H1 (cell line): ENCODE results near the gene KRTAP10-7. TPM values are rescaled to one million over a fixed set of nuclear protein-coding genes. Genes with fewer than 3 reads are reported as not detected.
A peak's percentile ranks its signal among the peaks of the same experiment; 100 is the strongest.

Source experiments
- CTCF ChIA-PET: fragments of 300-600 bp; sonication (Branson Sonifier 250); formaldehyde crosslinking; loops from one replicate; lab custom pipeline; 2021; ENCODE audit not compliant: partially characterized antibody; lab: Charles Lee
- POLR2A ChIA-PET: fragments of 300-600 bp; sonication (Branson Sonifier 250); formaldehyde crosslinking; loops from one replicate; lab custom pipeline; 2021; ENCODE audit warnings: inconsistent platforms; ENCODE audit not compliant: partially characterized antibody; lab: Charles Lee
- DNase-seq, 2 experiments: peaks; one replicate each; pipeline versions ENCODE4 v3.0.0 to v3.0.0-alpha.2; 2010 to 2022; ENCODE audit warnings: low spot score in 2 of 2, low read depth in 1 of 2, mixed read lengths in 1 of 2
- FAIRE-seq: peaks from 2 replicates; lab custom pipeline; 2011; peaks lifted over from hg19 to GRCh38; lab: Jason Lieb, UNC
- H2AFZ ChIP-seq: 2 replicates; pipeline ENCODE4 v1.8.1; 2012; ENCODE audit warnings: low read length, inconsistent platforms
- H2AK5ac ChIP-seq: 2 replicates; pipeline ENCODE4 v1.6.1; 2013; ENCODE audit warnings: low read depth, low read length
- H2BK120ac ChIP-seq: replicated peaks from 2 replicates; pipeline ENCODE3; 2013; ENCODE audit warnings: low read depth, low read length, inconsistent platforms
- H2BK12ac ChIP-seq: 2 replicates; pipeline ENCODE4 v1.6.1; 2013; ENCODE audit warnings: low read depth, low read length
- H2BK15ac ChIP-seq: 2 replicates; pipeline ENCODE4 v1.6.1; 2013; ENCODE audit warnings: low read length
- H2BK20ac ChIP-seq: 2 replicates; pipeline ENCODE4 v1.6.1; 2013; ENCODE audit warnings: low read length
- H2BK5ac ChIP-seq: 2 replicates; pipeline ENCODE4 v1.6.1; 2013; ENCODE audit warnings: low read depth, low read length
- H3K14ac ChIP-seq: 2 replicates; pipeline ENCODE4 v1.6.1; 2013; ENCODE audit warnings: inconsistent platforms; ENCODE audit not compliant: insufficient read length
- H3K18ac ChIP-seq: 2 replicates; pipeline ENCODE4 v1.6.1; 2013; ENCODE audit warnings: low read length; ENCODE audit errors: extremely low read depth
- H3K23ac ChIP-seq: 2 replicates; pipeline ENCODE4 v1.6.1; 2013; ENCODE audit warnings: inconsistent platforms; ENCODE audit not compliant: insufficient read length
- H3K23me2 ChIP-seq: 2 replicates; pipeline ENCODE4 v1.6.1; 2013; ENCODE audit warnings: low read depth, low read length
- H3K27ac ChIP-seq: 2 replicates; pipeline ENCODE4 v1.6.1; 2011; ENCODE audit warnings: low read depth, low read length, inconsistent platforms
- H3K27me3 ChIP-seq, 4 experiments: replicated peaks in 1 of 4; 1 replicate in 1 of 4; 2 replicates in 3 of 4; pipeline versions ENCODE4 v1.6.1 to v1.8.1; 2011 to 2013; ENCODE audit warnings: low read length in 3 of 4, mild to moderate bottlenecking in 3 of 4, inconsistent platforms in 2 of 4, mixed read lengths in 2 of 4, moderate library complexity in 1 of 4; ENCODE audit not compliant: control insufficient read depth in 3 of 4, insufficient read depth in 3 of 4; ENCODE audit errors: extremely low read depth in 1 of 4
- H3K36me3 ChIP-seq, 4 experiments: 2 replicates each; pipeline versions ENCODE4 v1.6.1 to v1.8.1; 2011 to 2013; ENCODE audit warnings: mild to moderate bottlenecking in 4 of 4, low read length in 3 of 4, moderate library complexity in 2 of 4, control low read depth in 1 of 4, inconsistent platforms in 1 of 4; ENCODE audit not compliant: insufficient read depth in 4 of 4, control insufficient read depth in 2 of 4
- H3K4ac ChIP-seq: replicated peaks from 2 replicates; pipeline ENCODE3; 2013; ENCODE audit warnings: low read length, low read depth, mixed read lengths, inconsistent platforms; ENCODE audit not compliant: insufficient read length
- H3K4me1 ChIP-seq, 4 experiments: replicated peaks in 1 of 4; 1 replicate in 1 of 4; 2 replicates in 3 of 4; pipeline versions ENCODE4 v1.6.1 to v1.8.1; 2011 to 2013; ENCODE audit warnings: low read length in 3 of 4, inconsistent platforms in 2 of 4, mixed read lengths in 1 of 4; ENCODE audit not compliant: insufficient read depth in 4 of 4, control insufficient read depth in 3 of 4
- H3K4me2 ChIP-seq, 2 experiments: 2 replicates each; pipeline versions ENCODE4 v1.6.1 to v1.8.1; 2011 to 2013; ENCODE audit warnings: low read depth in 2 of 2, low read length in 2 of 2, control low read depth in 1 of 2, inconsistent platforms in 1 of 2, mild to moderate bottlenecking in 1 of 2; ENCODE audit not compliant: insufficient read depth in 1 of 2
- H3K4me3 ChIP-seq, 4 experiments: fragments of 200-600, 300-600 bp in 1 of 4; sonication (generic), shearing (Covaris generic), sonication (Bioruptor Twin) in 1 of 4; 2 replicates each; pipeline versions ENCODE4 v1.5.1 to v1.8.1; 2011 to 2016; ENCODE audit warnings: low read length in 4 of 4, low read depth in 3 of 4, control low read depth in 2 of 4, inconsistent platforms in 2 of 4, mild to moderate bottlenecking in 2 of 4, mixed read lengths in 1 of 4, moderate library complexity in 1 of 4; ENCODE audit not compliant: insufficient read depth in 2 of 4; ENCODE audit errors: extremely low read depth in 1 of 4
- H3K56ac ChIP-seq: replicated peaks from 2 replicates; pipeline ENCODE3; 2013; ENCODE audit warnings: low read depth, mild to moderate bottlenecking, mixed read lengths, low read length, inconsistent platforms; ENCODE audit not compliant: insufficient read length
- H3K79me1 ChIP-seq: 2 replicates; pipeline ENCODE4 v1.6.1; 2013; ENCODE audit warnings: low read depth, low read length, control low read depth
- H3K79me2 ChIP-seq, 2 experiments: 2 replicates each; pipeline versions ENCODE4 v1.6.1 to v1.8.1; 2012 to 2013; ENCODE audit warnings: low read length in 2 of 2, mild to moderate bottlenecking in 2 of 2, inconsistent platforms in 1 of 2; ENCODE audit not compliant: insufficient read depth in 2 of 2, control insufficient read depth in 1 of 2
- H3K9ac ChIP-seq, 4 experiments: replicated peaks in 1 of 4; 1 replicate in 1 of 4; 2 replicates in 3 of 4; pipeline versions ENCODE4 v1.6.1 to v1.8.1; 2011 to 2013; ENCODE audit warnings: low read depth in 3 of 4, low read length in 3 of 4, control low read depth in 2 of 4, mild to moderate bottlenecking in 2 of 4, moderate library complexity in 2 of 4, inconsistent platforms in 1 of 4; ENCODE audit errors: extremely low read depth in 1 of 4
- H3K9me3 ChIP-seq, 2 experiments: 2 replicates each; pipeline versions ENCODE4 v1.6.1 to v1.8.1; 2012 to 2013; ENCODE audit warnings: mild to moderate bottlenecking in 2 of 2, moderate library complexity in 2 of 2, control low read depth in 1 of 2, inconsistent platforms in 1 of 2, low read depth in 1 of 2, low read length in 1 of 2, mixed read lengths in 1 of 2; ENCODE audit not compliant: insufficient read depth in 2 of 2
- H4K20me1 ChIP-seq, 2 experiments: replicated peaks in 1 of 2; 2 replicates each; pipeline versions ENCODE3 to v1.8.1; 2011 to 2013; ENCODE audit warnings: inconsistent platforms in 2 of 2, low read length in 2 of 2, mild to moderate bottlenecking in 1 of 2; ENCODE audit not compliant: insufficient read depth in 2 of 2, control insufficient read depth in 1 of 2
- H4K5ac ChIP-seq: 2 replicates; pipeline ENCODE4 v1.6.1; 2013; ENCODE audit warnings: low read length, low read depth, mixed read lengths, inconsistent platforms; ENCODE audit not compliant: insufficient read length
- H4K8ac ChIP-seq: 2 replicates; pipeline ENCODE4 v1.8.0; 2013; ENCODE audit warnings: mild to moderate bottlenecking, moderate library complexity, low read length, inconsistent platforms; ENCODE audit not compliant: insufficient read depth; ENCODE audit errors: extremely low read depth
- H4K91ac ChIP-seq: replicated peaks from 2 replicates; pipeline ENCODE3; 2013; ENCODE audit warnings: low read length, mixed read lengths, inconsistent platforms; ENCODE audit not compliant: insufficient read length
- CBX5 ChIP-seq: fragments of 300-800, 300-1000 bp; sonication (generic); IDR thresholded peaks from 2 replicates; pipeline ENCODE4 v1.7.1; 2016; ENCODE audit warnings: antibody characterized with exemption, low read length, low read depth
- CTBP2 ChIP-seq: IDR thresholded peaks from 2 replicates; pipeline ENCODE4 v1.7.0; 2011; ENCODE audit warnings: borderline replicate concordance, mild to moderate bottlenecking, moderate library complexity, mixed read lengths, low read length; ENCODE audit not compliant: insufficient read depth, insufficient read length
- CTCF ChIP-seq, 3 experiments: IDR thresholded peaks; 1 replicate in 2 of 3; 2 replicates in 1 of 3; pipeline versions ENCODE4 v1.5.1 to v1.6.1; 2011; ENCODE audit warnings: low read length in 3 of 3, mild to moderate bottlenecking in 3 of 3, inconsistent platforms in 2 of 3, low read depth in 1 of 3, moderate library complexity in 1 of 3; ENCODE audit not compliant: insufficient read depth in 1 of 3; ENCODE audit errors: control extremely low read depth in 1 of 3
- E2F6 ChIP-seq: IDR thresholded peaks from 2 replicates; pipeline ENCODE4 v1.6.1; 2012; ENCODE audit warnings: inconsistent platforms
- HDAC2 ChIP-seq, 2 experiments: fragments of 300-600 bp in 1 of 2; sonication (generic) in 1 of 2; IDR thresholded peaks; 2 replicates each; pipeline ENCODE4 v1.6.1; 2011 to 2012; ENCODE audit warnings: low read depth in 2 of 2, low read length in 2 of 2, mild to moderate bottlenecking in 2 of 2, moderate library complexity in 2 of 2, borderline replicate concordance in 1 of 2, inconsistent platforms in 1 of 2
- NRF1 ChIP-seq: IDR thresholded peaks from 2 replicates; pipeline ENCODE4 v1.6.1; 2011; ENCODE audit warnings: mild to moderate bottlenecking, low read depth, low read length, improper control_type of control experiment
- SP1 ChIP-seq: IDR thresholded peaks from 2 replicates; pipeline ENCODE4 v1.6.1; 2011; ENCODE audit warnings: low read depth, low read length
- WGBS, 2 experiments: shearing (Covaris generic) in 1 of 2; methylation state at CpG; one replicate each; pipeline versions ENCODE4 v1.1.6 to v1.1.7; 2013 to 2015; ENCODE audit warnings: low lambda C conversion rate in 2 of 2, mixed read lengths in 2 of 2, inconsistent platforms in 1 of 2, low coverage in 1 of 2, missing lambda C conversion rate in 1 of 2; ENCODE audit not compliant: insufficient replicate concordance in 2 of 2, insufficient coverage in 1 of 2, insufficient read length in 1 of 2; ENCODE audit errors: extremely low coverage in 1 of 2, missing lambda C conversion rate in 1 of 2; 5-methylcytosine and 5-hydroxymethylcytosine counted together
- polyA plus RNA-seq, 7 experiments: library from polyadenylated mRNA; depleted of rRNA in 3 of 7; stranded (reverse) in 5 of 7; unstranded in 2 of 7; fragments of >200 nt in 5 of 7; fragments of 200-250 nt in 2 of 7; gene quantifications; 1 replicate in 5 of 7; 2 replicates in 1 of 7; 4 replicates in 1 of 7; pipeline versions ENCODE4 v1.2.1 to v1.2.3, GENCODE V29; 2011 to 2013; ENCODE audit warnings: missing spikeins in 2 of 7, mixed read lengths in 2 of 7
- total RNA-seq: library from RNA; stranded (reverse); fragmentation: NEBNext Ultra II Directional; extraction: Animal tissue kit (Norgen Biotek cat#: 25700); gene quantifications from 2 replicates; pipeline ENCODE4 v1.2.1, GENCODE V29; 2021

Gene KRTAP10-7
- total and polyA plus RNA-seq, 2 of the 8 experiments (the other 6 are each of a cell fraction or from before 2014, with no cell fraction given), result not detected

GRCh38 chr21:44575307-44576024 is 24.9 kb upstream of the KRTAP10-7 start:
- WGBS, 2 experiments, result 91% methylated on average over 20 of the region's 20 CpGs; no CpG with 5 or more reads in 1 of the 2 experiments
- Histone ChIP-seq H4K91ac (no peak overlapping the region), H3K14ac (no peak overlapping the region), H2AK5ac (no peak overlapping the region), H2BK120ac (no peak overlapping the region), H3K9me3 (peaks cover 13% of the 10 kb centered on the region in 2 experiments; a peak in 3 of 4 replicates), H3K79me1 (no peaks in the 10 kb centered on the region), H3K79me2 (no peaks in the 10 kb centered on the region), H2BK15ac (no peak overlapping the region), H3K27me3 (no peaks in the 10 kb centered on the region; a peak in 1 of 7 replicates), H3K4me2 (no peak overlapping the region), H3K36me3 (no peaks in the 10 kb centered on the region), H3K23ac (no peak overlapping the region), H3K23me2 (no peaks in the 10 kb centered on the region; the same call in 1 of the 2 replicates), H2BK5ac (no peak overlapping the region), H3K27ac (no peak overlapping the region), H3K4me3 (no peak overlapping the region), H2AFZ (no peak overlapping the region), H3K4me1 (peaks cover 0 to 8% (median 0%) of the 10 kb centered on the region in 4 experiments; a peak in 1 of 7 replicates), H4K5ac (no peak overlapping the region), H4K8ac (no peak overlapping the region), H3K18ac (no peak overlapping the region), H3K56ac (no peak overlapping the region), H3K4ac (no peak overlapping the region), H2BK12ac (no peak overlapping the region), H2BK20ac (peak overlapping the region; percentile 48; the same call in 1 of the 2 replicates), H3K9ac (no peak overlapping the region), H4K20me1 (no peaks in the 10 kb centered on the region)
- FAIRE-seq (no peak), DNase-seq (no peak)
- CTCF ChIA-PET, result interaction anchor here (0.8 to 1.4 kb wide), 6 partner anchors 8 to 231 kb away, joined by 3 to 6 read pairs (median 4); no protein-coding TSS in a partner anchor
- POLR2A ChIA-PET, result interaction anchor here (0.6 to 0.9 kb wide), 2 partner anchors 15 to 448 kb away, joined by 3 read pairs; no protein-coding TSS in a partner anchor
- no peak for TF ChIP-seq CTCF (IDR thresholded peaks at IDR 0.05; ENCODE audit: control extremely low read depth in 1 of 3, insufficient read depth in 1 of 3, low read depth in 1 of 3, low read length in 3 of 3)
- TF ChIP-seq SP1, result no peak
- no peak for TF ChIP-seq CTBP2
- no peak for TF ChIP-seq CBX5
- TF ChIP-seq NRF1, result no peak
- no peak for TF ChIP-seq HDAC2 (IDR thresholded peaks at IDR 0.05; ENCODE audit: borderline replicate concordance in 1 of 2, low read depth in 2 of 2, low read length in 2 of 2)
- TF ChIP-seq E2F6, result no peak
